Jurkat, Clone E6-1 (cell line): ENCODE measurements around the gene ALG1.
A peak's percentile ranks its signal among the peaks of the same experiment; 100 is the strongest.
"Not testable (repeated sequence)": the region's sequence is repeated elsewhere in the genome, so short reads cannot be mapped to it uniquely, and the experiment has no call there.

Experiments
- DNase-seq: peaks from one replicate; pipeline ENCODE4 v3.0.0-alpha.2; 2011; ENCODE audit warnings: low read depth, low spot score
- H3K4me3 ChIP-seq: 2 replicates; pipeline ENCODE4 v1.5.1; 2011; ENCODE audit warnings: mild to moderate bottlenecking, low read length, control low read depth, moderate library complexity

The ALG1 gene

GRCh38 chr16:5042574-5043171, 29.0 kb upstream of the ALG1 start:
- no peak for DNase-seq
- H3K4me3 ChIP-seq, result no peak overlapping the region

- no peak for DNase-seq
- H3K4me3 ChIP-seq, result no peak overlapping the region
Observed at GRCh38 chr16:5044011-5044540, 27.6 kb upstream of the ALG1 start.

- H3K4me3 ChIP-seq, result not testable (repeated sequence)
Observed at GRCh38 chr16:5044581-5044980, 27.1 kb upstream of the ALG1 start.

GRCh38 chr16:5045499-5046115, 26.0 kb upstream of the ALG1 start:
- no peak overlapping the region for H3K4me3 ChIP-seq
- DNase-seq, result no peak

More at GRCh38 chr16:5044581-5044980, 27.1 kb upstream of the ALG1 start:
- DNase-seq, result not testable (repeated sequence)

- no peak for DNase-seq
- H3K4me3 ChIP-seq, result no peak overlapping the region
Observed at GRCh38 chr16:5046914-5047313, 24.7 kb upstream of the ALG1 start.

- DNase-seq, result no peak
- no peak overlapping the region for H3K4me3 ChIP-seq
Observed at GRCh38 chr16:5054876-5055865, 16.5 kb upstream of the ALG1 start.

- H3K4me3 ChIP-seq, result no peak overlapping the region
- DNase-seq, result peak; percentile 62
Observed at GRCh38 chr16:5056352-5056751, 15.3 kb upstream of the ALG1 start.

- H3K4me3 ChIP-seq, result no peak overlapping the region
- no peak for DNase-seq
Observed at GRCh38 chr16:5058476-5058875, 13.2 kb upstream of the ALG1 start.

- DNase-seq, result no peak
- no peak overlapping the region for H3K4me3 ChIP-seq
Observed at GRCh38 chr16:5059386-5060072, 12.1 kb upstream of the ALG1 start.

GRCh38 chr16:5060073-5060641, 11.5 kb upstream of the ALG1 start:
- DNase-seq, result no peak
- H3K4me3 ChIP-seq, result no peak overlapping the region

GRCh38 chr16:5062051-5062450, 9.6 kb upstream of the ALG1 start:
- H3K4me3 ChIP-seq, result no peak overlapping the region
- no peak for DNase-seq

- DNase-seq, result peak; percentile 65
- H3K4me3 ChIP-seq, result no peak overlapping the region
Observed at GRCh38 chr16:5062790-5063765, 8.6 kb upstream of the ALG1 start.

GRCh38 chr16:5064915-5065314, 6.7 kb upstream of the ALG1 start:
- no peak overlapping the region for H3K4me3 ChIP-seq
- DNase-seq, result no peak

GRCh38 chr16:5065326-5065725, 6.3 kb upstream of the ALG1 start:
- H3K4me3 ChIP-seq, result no peak overlapping the region
- DNase-seq, result no peak

GRCh38 chr16:5065813-5066212, 5.8 kb upstream of the ALG1 start, which contains the start of gene C16orf89:
Gene C16orf89, minus strand, starts transcription at chr16:5065956. Its CDS starts 48 bp downstream, at chr16:5065908.
- DNase-seq, result no peak
- no peak within 1 kb of the TSS; the same call in 1 of the 2 replicates for H3K4me3 ChIP-seq

GRCh38 chr16:5066511-5066910, 5.1 kb upstream of the ALG1 start:
- no peak overlapping the region; the same call in 1 of the 2 replicates for H3K4me3 ChIP-seq
- DNase-seq, result peak; percentile 53

GRCh38 chr16:5069048-5069447, 2.6 kb upstream of the ALG1 start:
- no peak overlapping the region for H3K4me3 ChIP-seq
- no peak for DNase-seq

- no peak for DNase-seq
Observed at GRCh38 chr16:5069854-5070253, 1.8 kb upstream of the ALG1 start.

More at GRCh38 chr16:5069854-5070253, 1.8 kb upstream of the ALG1 start:
- no peak overlapping the region for H3K4me3 ChIP-seq
